ENCODE results near the gene SLIT1.
"Not testable (repeated sequence)": the region's sequence is repeated elsewhere in the genome, so short reads cannot be mapped to it uniquely, and the experiment has no call there.

SLIT1 gene

GRCh38 chr10:97037365-97038361, 148.1 kb downstream of the SLIT1 start:
- DNase-seq (ENCODE audit: low read depth, low spot score): peak; percentile 92
- WGBS (ENCODE audit: insufficient coverage, insufficient read length): no CpG with 5 or more reads among the region's 30 CpGs
- Histone ChIP-seq H3K27me3 (ENCODE audit: control insufficient read depth, insufficient read depth, low read length) (no peaks in the 10 kb centered on the region), H3K9me3 (ENCODE audit: control insufficient read depth, insufficient read depth, low read length) (no peaks in the 10 kb centered on the region), H3K4me3 (ENCODE audit: low read length) (no peak overlapping the region), H3K4me1 (ENCODE audit: control insufficient read depth, insufficient read depth, low read length) (peaks cover 6% of the 10 kb centered on the region), H3K36me3 (ENCODE audit: control insufficient read depth, insufficient read depth, low read length) (no peaks in the 10 kb centered on the region), H3K27ac (ENCODE audit: low read length) (no peak overlapping the region)

GRCh38 chr10:97034958-97035769, 150.6 kb downstream of the SLIT1 start:
- peaks cover 8% of the 10 kb centered on the region for H3K4me1 ChIP-seq (ENCODE audit: control insufficient read depth, insufficient read depth, low read length)
- no peaks in the 10 kb centered on the region for H3K9me3 ChIP-seq (ENCODE audit: control insufficient read depth, insufficient read depth, low read length)
- no peak overlapping the region for H3K27ac ChIP-seq (ENCODE audit: low read length)
- WGBS (ENCODE audit: insufficient coverage, insufficient read length): no CpG with 5 or more reads among the region's 18 CpGs
- no peak overlapping the region for H3K4me3 ChIP-seq (ENCODE audit: low read length)
- no peaks in the 10 kb centered on the region for H3K27me3 ChIP-seq (ENCODE audit: control insufficient read depth, insufficient read depth, low read length)
- H3K36me3 ChIP-seq (ENCODE audit: control insufficient read depth, insufficient read depth, low read length): no peaks in the 10 kb centered on the region
- DNase-seq (ENCODE audit: low read depth, low spot score): no peak

GRCh38 chr10:97034301-97034700, 151.5 kb downstream of the SLIT1 start:
- Histone ChIP-seq H3K4me3 (ENCODE audit: low read length) (no peak overlapping the region), H3K27me3 (ENCODE audit: control insufficient read depth, insufficient read depth, low read length) (no peaks in the 10 kb centered on the region), H3K27ac (ENCODE audit: low read length) (no peak overlapping the region), H3K9me3 (ENCODE audit: control insufficient read depth, insufficient read depth, low read length) (no peaks in the 10 kb centered on the region), H3K36me3 (ENCODE audit: control insufficient read depth, insufficient read depth, low read length) (no peaks in the 10 kb centered on the region), H3K4me1 (ENCODE audit: control insufficient read depth, insufficient read depth, low read length) (peaks cover 8% of the 10 kb centered on the region)
- DNase-seq (ENCODE audit: low read depth, low spot score): no peak
- no CpG with 5 or more reads among the region's 7 CpGs for WGBS (ENCODE audit: insufficient coverage, insufficient read length)

- WGBS (ENCODE audit: insufficient coverage, insufficient read length): no CpG with 5 or more reads among the region's 9 CpGs
- H3K36me3 ChIP-seq (ENCODE audit: control insufficient read depth, insufficient read depth, low read length); H3K27me3 ChIP-seq (ENCODE audit: control insufficient read depth, insufficient read depth, low read length); DNase-seq (ENCODE audit: low read depth, low spot score); H3K4me3 ChIP-seq (ENCODE audit: low read length); H3K27ac ChIP-seq (ENCODE audit: low read length); H3K4me1 ChIP-seq (ENCODE audit: control insufficient read depth, insufficient read depth, low read length); H3K9me3 ChIP-seq (ENCODE audit: control insufficient read depth, insufficient read depth, low read length): not testable (repeated sequence)
Measured at GRCh38 chr10:97033841-97034240, 151.9 kb downstream of the SLIT1 start.

GRCh38 chr10:97032624-97033023, 153.1 kb downstream of the SLIT1 start:
- DNase-seq (ENCODE audit: low read depth, low spot score): no peak
- whole genome bisulfite sequencing (ENCODE audit: insufficient coverage, insufficient read length): no CpG with 5 or more reads among the region's 7 CpGs
- Histone ChIP-seq H3K9me3 (ENCODE audit: control insufficient read depth, insufficient read depth, low read length) (no peaks in the 10 kb centered on the region), H3K27ac (ENCODE audit: low read length) (no peak overlapping the region), H3K36me3 (ENCODE audit: control insufficient read depth, insufficient read depth, low read length) (no peaks in the 10 kb centered on the region), H3K4me3 (ENCODE audit: low read length) (no peak overlapping the region), H3K27me3 (ENCODE audit: control insufficient read depth, insufficient read depth, low read length) (no peaks in the 10 kb centered on the region), H3K4me1 (ENCODE audit: control insufficient read depth, insufficient read depth, low read length) (peaks cover 4% of the 10 kb centered on the region)

GRCh38 chr10:97031459-97031858, 154.3 kb downstream of the SLIT1 start:
- H3K27me3 ChIP-seq (ENCODE audit: control insufficient read depth, insufficient read depth, low read length): no peaks in the 10 kb centered on the region
- H3K36me3 ChIP-seq (ENCODE audit: control insufficient read depth, insufficient read depth, low read length): no peaks in the 10 kb centered on the region
- no CpG with 5 or more reads among the region's 11 CpGs for WGBS (ENCODE audit: insufficient coverage, insufficient read length)
- no peak for DNase-seq (ENCODE audit: low read depth, low spot score)
- H3K4me3 ChIP-seq (ENCODE audit: low read length): no peak overlapping the region
- H3K4me1 ChIP-seq (ENCODE audit: control insufficient read depth, insufficient read depth, low read length): peaks cover 2% of the 10 kb centered on the region; the same call in 1 of the 2 replicates
- no peaks in the 10 kb centered on the region for H3K9me3 ChIP-seq (ENCODE audit: control insufficient read depth, insufficient read depth, low read length)
- H3K27ac ChIP-seq (ENCODE audit: low read length): no peak overlapping the region

GRCh38 chr10:97030894-97031293, 154.9 kb downstream of the SLIT1 start:
- DNase-seq (ENCODE audit: low read depth, low spot score): no peak
- H3K4me1 ChIP-seq (ENCODE audit: control insufficient read depth, insufficient read depth, low read length): peaks cover 2% of the 10 kb centered on the region; the same call in 1 of the 2 replicates

GRCh38 chr10:97029271-97029670, 156.5 kb downstream of the SLIT1 start:
- Histone ChIP-seq H3K4me1 (ENCODE audit: control insufficient read depth, insufficient read depth, low read length) (peaks cover 2% of the 10 kb centered on the region; the same call in 1 of the 2 replicates), H3K9me3 (ENCODE audit: control insufficient read depth, insufficient read depth, low read length) (no peaks in the 10 kb centered on the region), H3K36me3 (ENCODE audit: control insufficient read depth, insufficient read depth, low read length) (no peaks in the 10 kb centered on the region), H3K27me3 (ENCODE audit: control insufficient read depth, insufficient read depth, low read length) (no peaks in the 10 kb centered on the region), H3K27ac (ENCODE audit: low read length) (no peak overlapping the region), H3K4me3 (ENCODE audit: low read length) (no peak overlapping the region)
- WGBS (ENCODE audit: insufficient coverage, insufficient read length): no CpG with 5 or more reads among the region's 3 CpGs
- no peak for DNase-seq (ENCODE audit: low read depth, low spot score)

More at GRCh38 chr10:97030894-97031293, 154.9 kb downstream of the SLIT1 start:
- H3K36me3 ChIP-seq (ENCODE audit: control insufficient read depth, insufficient read depth, low read length): no peaks in the 10 kb centered on the region
- no CpG with 5 or more reads among the region's 6 CpGs for WGBS (ENCODE audit: insufficient coverage, insufficient read length)
- H3K9me3 ChIP-seq (ENCODE audit: control insufficient read depth, insufficient read depth, low read length): no peaks in the 10 kb centered on the region
- no peak overlapping the region for H3K4me3 ChIP-seq (ENCODE audit: low read length)
- H3K27me3 ChIP-seq (ENCODE audit: control insufficient read depth, insufficient read depth, low read length): no peaks in the 10 kb centered on the region
- no peak overlapping the region for H3K27ac ChIP-seq (ENCODE audit: low read length)

- WGBS (ENCODE audit: insufficient coverage, insufficient read length): no CpG with 5 or more reads among the region's 3 CpGs
Measured at GRCh38 chr10:97028832-97029178, 157.0 kb downstream of the SLIT1 start.

GRCh38 chr10:97028126-97028831, 157.5 kb downstream of the SLIT1 start:
- Histone ChIP-seq H3K27ac (ENCODE audit: low read length) (no peak overlapping the region), H3K9me3 (ENCODE audit: control insufficient read depth, insufficient read depth, low read length) (no peaks in the 10 kb centered on the region), H3K27me3 (ENCODE audit: control insufficient read depth, insufficient read depth, low read length) (no peaks in the 10 kb centered on the region), H3K4me3 (ENCODE audit: low read length) (no peak overlapping the region), H3K36me3 (ENCODE audit: control insufficient read depth, insufficient read depth, low read length) (no peaks in the 10 kb centered on the region), H3K4me1 (ENCODE audit: control insufficient read depth, insufficient read depth, low read length) (peaks cover 2% of the 10 kb centered on the region; the same call in 1 of the 2 replicates)
- DNase-seq (ENCODE audit: low read depth, low spot score): no peak
- no CpG with 5 or more reads among the region's 2 CpGs for WGBS (ENCODE audit: insufficient coverage, insufficient read length)

More at GRCh38 chr10:97028832-97029178, 157.0 kb downstream of the SLIT1 start:
- Histone ChIP-seq H3K27ac (ENCODE audit: low read length) (no peak overlapping the region), H3K36me3 (ENCODE audit: control insufficient read depth, insufficient read depth, low read length) (no peaks in the 10 kb centered on the region), H3K4me1 (ENCODE audit: control insufficient read depth, insufficient read depth, low read length) (peaks cover 2% of the 10 kb centered on the region; the same call in 1 of the 2 replicates), H3K9me3 (ENCODE audit: control insufficient read depth, insufficient read depth, low read length) (no peaks in the 10 kb centered on the region), H3K4me3 (ENCODE audit: low read length) (no peak overlapping the region), H3K27me3 (ENCODE audit: control insufficient read depth, insufficient read depth, low read length) (no peaks in the 10 kb centered on the region)
- DNase-seq (ENCODE audit: low read depth, low spot score): no peak
